GM12873 (cell line): ENCODE data around the gene IFIT5.

ENCODE experiments used
- TF ChIP-seq, protein P1 (sequence below): IDR thresholded peaks from 2 replicates; pipeline ENCODE4 v1.5.1; 2012; ENCODE audit warnings: low read depth, mild to moderate bottlenecking, moderate library complexity, low read length, control low read depth; ENCODE audit not compliant: insufficient read depth; ENCODE audit errors: missing control alignments

IFIT5 gene, protein sequence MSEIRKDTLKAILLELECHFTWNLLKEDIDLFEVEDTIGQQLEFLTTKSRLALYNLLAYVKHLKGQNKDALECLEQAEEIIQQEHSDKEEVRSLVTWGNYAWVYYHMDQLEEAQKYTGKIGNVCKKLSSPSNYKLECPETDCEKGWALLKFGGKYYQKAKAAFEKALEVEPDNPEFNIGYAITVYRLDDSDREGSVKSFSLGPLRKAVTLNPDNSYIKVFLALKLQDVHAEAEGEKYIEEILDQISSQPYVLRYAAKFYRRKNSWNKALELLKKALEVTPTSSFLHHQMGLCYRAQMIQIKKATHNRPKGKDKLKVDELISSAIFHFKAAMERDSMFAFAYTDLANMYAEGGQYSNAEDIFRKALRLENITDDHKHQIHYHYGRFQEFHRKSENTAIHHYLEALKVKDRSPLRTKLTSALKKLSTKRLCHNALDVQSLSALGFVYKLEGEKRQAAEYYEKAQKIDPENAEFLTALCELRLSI

DNA sequence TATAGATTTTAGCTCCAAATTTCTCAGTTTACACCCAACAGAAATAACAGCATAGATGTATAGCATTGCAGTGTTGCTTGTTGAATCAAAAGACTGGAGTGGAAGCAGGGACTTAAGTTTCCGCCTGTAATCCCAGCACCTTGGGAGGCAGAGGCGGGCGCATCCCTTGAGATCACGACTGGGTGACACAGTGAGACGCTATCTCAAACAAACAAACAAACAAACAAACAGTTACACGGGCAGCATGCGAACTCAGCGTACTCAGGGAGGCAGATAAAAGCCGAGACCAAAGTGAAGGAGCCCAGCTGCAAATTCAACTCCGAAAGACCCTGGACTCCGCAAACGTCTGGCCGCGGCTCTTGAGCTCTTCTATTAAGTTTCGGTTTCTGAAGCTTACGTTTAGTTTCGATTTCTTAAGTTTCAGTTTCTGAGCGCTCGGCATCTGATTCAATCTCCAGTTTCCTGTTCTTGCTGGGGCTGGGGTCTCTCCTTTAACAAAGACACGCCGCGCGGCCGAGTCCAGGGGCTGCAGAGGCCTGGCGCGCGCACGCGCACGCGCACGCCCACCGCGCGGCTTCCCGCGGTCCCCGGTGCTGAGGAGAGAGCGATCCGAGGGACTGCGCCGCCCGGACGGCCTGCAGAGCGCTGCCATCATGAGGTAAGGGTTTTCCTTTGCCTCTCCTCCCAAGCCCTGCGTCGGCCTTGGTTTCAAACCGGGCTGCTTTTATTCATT is at the start of gene IFIT5:
Gene IFIT5 (plus strand): TSS at position 423 of the 733 bp plus-strand sequence. CDS start 231 bp downstream, at position 654.
- TF ChIP-seq, protein P1, sequence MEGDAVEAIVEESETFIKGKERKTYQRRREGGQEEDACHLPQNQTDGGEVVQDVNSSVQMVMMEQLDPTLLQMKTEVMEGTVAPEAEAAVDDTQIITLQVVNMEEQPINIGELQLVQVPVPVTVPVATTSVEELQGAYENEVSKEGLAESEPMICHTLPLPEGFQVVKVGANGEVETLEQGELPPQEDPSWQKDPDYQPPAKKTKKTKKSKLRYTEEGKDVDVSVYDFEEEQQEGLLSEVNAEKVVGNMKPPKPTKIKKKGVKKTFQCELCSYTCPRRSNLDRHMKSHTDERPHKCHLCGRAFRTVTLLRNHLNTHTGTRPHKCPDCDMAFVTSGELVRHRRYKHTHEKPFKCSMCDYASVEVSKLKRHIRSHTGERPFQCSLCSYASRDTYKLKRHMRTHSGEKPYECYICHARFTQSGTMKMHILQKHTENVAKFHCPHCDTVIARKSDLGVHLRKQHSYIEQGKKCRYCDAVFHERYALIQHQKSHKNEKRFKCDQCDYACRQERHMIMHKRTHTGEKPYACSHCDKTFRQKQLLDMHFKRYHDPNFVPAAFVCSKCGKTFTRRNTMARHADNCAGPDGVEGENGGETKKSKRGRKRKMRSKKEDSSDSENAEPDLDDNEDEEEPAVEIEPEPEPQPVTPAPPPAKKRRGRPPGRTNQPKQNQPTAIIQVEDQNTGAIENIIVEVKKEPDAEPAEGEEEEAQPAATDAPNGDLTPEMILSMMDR = no peak

DNA sequence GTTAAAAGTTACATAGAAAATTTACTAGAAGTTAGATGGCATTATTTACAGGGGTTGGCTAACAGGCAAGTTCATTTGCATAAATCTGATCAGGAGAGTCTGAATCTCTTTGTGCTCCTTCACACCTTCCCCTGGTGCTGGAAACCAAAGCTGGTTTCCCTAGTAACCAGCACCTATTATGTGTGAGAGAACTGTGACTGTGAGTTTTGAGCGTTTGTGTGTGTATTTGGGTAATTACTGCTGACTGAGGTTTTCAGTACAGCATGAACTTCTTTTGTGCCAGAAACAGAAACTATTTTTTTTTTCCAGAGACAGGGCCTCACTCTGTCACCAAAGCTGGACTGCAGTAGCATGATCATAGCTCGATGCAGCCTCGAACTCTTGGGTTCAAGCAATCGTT is 46.8 kb upstream of the IFIT5 start:
- TF ChIP-seq, protein P1 = no peak

DNA sequence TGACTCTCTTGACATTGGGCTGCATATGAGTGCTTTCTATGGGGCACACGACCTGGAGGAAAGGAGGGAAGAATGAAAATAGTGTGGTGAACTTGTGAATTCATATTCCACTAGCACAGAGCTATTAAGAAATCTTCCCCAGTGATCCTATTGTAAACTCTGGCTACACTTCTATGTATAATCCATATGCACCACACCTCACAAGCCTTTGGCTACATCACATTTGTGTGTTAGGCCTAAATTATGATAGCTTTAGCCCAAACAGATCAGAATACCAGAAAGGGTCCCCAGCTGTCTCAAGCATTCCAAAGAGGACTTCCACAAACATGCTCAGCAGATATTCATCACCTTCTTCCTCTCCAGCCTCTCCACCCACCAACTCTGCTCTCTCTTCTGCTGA is 46.2 kb upstream of the IFIT5 start:
- TF ChIP-seq, protein P1 = no peak

DNA sequence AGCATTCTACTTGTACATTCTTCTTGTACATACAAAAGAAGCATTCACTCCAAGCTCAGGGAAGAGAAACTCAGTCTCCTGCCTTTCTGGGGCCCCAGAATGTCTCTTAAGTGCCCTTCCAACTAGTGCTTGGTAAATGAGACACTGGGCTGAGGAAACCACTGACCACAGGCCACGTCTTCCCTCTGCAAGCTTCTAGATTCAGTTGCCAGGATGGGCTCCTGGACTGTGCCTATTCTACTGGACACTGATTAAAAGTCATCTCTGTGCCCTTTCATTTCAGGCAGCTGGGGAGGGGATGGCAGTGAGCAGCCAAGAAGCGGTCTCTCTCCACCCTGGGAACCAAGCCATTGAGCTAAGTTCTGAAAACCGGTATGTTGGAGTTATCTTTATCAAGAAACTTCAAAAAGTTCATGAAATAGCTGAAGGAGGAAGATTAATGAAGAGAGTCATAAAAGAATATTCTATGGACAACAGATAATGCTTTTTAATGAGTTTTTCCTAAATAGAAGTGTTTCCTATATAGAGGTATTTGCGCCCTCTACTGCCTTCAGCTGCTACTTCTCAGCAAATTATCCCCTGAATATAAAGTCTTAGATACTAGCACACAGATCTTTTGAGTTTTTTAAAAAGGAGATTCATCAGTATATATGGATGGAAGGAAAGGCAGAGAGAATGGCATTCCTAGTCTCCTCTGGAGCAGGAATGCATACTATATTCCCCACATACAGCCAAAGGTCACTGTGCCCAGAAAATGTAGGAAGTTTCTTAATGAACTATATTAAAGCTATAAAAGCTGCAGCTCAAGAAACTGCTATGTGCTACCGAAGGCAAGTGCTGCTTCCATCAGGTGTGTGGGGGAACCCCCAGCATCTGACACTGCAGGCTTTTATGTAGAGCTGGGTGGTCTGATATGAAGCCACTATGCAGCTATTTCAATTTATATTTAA is 44.9 kb upstream of the IFIT5 start:
- TF ChIP-seq, protein P1 = peak; percentile 54

DNA sequence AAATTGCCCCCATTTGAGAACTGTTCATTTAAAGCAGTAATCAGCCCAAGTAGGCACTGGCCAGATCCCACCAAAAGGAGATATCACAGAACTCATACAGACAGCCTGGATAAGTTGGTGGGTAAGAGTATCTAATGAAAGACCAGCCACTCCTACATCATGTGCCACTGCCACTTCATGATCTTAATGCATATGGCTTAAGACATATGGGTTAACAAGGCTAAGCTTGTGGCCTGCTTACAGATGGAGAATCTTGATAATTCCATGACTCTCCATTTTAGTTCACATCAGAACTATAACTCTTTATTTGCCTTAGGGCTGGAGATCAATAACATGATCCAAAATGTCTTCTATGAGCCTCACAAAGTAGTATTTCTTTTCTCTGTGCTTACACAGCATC is 43.3 kb upstream of the IFIT5 start:
- TF ChIP-seq, protein P1 = no peak

DNA sequence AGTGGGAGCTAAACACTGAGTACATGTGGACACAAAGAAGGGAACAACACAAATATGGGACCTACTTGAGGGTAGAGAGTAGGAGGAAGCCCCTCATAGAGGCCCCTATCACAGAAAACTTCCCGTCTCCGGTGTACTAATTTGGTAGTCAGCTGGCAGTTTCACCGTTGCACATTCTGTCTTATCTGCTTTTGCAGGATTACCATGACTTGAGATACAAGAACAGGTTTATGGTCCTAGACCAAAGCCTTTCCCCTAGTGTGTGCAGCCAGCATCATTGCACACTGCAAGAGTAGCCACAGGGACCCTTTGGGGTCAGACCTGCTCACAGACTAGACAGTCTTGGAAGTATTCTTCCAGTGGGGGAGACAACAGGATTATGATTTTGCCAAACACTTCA is 42.4 kb upstream of the IFIT5 start:
- TF ChIP-seq, protein P1 = no peak
